HG03280 (cell line): Measurements from ENCODE around the gene OR10H1.
"Not testable (repeated sequence)": the region's sequence is repeated elsewhere in the genome, so short reads cannot be mapped to it uniquely, and the experiment has no call there.

Source experiments
- ATAC-seq: cut with Tn5 transposase; IDR thresholded peaks from one replicate; pipeline ENCODE4 v1.9.1; 2021; ENCODE audit warnings: mild to moderate bottlenecking, moderate library complexity; ENCODE audit not compliant: unreplicated experiment

Gene OR10H1

DNA sequence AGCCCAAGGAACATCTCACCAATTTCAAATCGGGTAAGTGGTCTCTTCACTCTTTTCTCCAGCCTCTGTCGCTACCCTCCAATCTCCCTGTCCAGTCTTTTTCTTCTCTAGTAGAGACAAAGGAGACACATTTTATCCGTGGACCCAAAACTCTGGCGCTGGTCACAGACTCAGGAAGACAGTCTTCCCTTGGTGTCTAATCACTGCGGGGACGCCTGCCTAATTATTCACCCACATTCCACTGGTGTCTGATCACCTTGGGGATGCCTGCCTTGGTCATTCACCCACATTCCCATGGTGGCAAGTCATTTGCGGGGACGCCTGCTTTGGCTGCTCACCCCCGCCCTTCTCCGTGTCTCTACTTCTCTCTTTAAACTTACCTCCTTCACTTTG, 13.8 kb upstream of the OR10H1 start:
- ATAC-seq = no peak

DNA sequence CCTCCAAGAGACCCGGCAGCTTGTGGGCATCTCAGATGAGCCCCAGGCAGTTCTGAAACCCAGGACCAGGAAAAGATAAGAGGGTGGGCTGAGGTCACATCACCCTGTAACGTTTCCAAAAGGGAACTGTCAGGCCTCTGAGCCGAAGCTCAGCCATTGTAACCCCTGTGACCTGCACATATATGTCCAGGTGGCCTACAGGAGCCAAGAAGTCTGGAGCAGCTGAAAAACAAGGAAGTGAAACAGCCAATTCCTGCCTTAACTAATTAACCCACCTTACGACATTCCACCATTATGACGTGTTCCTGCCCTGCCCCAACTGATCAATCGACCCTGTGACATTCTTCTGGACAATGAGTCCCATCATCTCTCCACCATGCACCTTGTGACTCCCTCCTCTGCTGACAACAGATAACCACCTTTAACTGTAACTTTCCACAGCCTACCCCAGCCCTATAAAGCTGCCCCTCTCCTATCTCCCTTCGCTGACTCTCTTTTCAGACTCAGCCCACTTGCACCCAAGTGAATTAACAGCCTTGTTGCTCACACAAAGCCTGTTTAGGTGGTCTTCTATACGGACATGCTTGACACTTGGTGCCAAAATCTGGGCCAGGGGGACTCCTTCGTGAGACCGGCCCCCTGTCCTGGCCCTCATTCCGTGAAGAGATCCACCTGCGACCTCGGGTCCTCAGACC, 13.3 kb upstream of the OR10H1 start:
- not testable (repeated sequence) for ATAC-seq

DNA sequence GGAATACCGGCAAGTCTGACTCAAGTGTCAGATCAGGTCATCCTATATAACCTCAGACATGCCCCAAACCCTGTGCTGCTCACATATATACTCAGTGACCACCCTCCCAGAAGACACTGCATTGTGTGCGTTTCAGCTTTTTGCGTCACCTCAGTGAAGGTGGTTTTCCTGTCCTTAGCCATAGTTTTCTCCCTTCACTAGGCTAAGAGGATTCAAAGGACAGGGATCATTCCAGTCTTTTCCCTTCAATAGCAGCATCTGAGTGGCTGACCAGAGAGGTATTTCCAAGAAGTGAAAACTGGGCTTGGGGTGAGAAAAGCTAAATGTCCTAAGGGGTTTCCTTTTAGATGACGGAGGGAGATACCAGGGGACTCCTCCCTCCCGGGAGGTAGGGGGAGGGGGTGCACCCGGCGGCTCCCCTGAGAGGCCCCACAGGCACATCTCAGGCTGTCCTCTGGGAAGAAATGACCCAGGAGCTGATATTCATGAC, 12.7 kb upstream of the OR10H1 start:
- ATAC-seq = no peak

- no peak for ATAC-seq
Measured at GRCh38 chr19:15825753-15826152, 10.3 kb upstream of the OR10H1 start.

GRCh38 chr19:15820646-15821045, 5.2 kb upstream of the OR10H1 start:
- ATAC-seq = no peak

GRCh38 chr19:15813916-15814315, 1.5 kb downstream of the OR10H1 start:
- ATAC-seq = no peak

DNA sequence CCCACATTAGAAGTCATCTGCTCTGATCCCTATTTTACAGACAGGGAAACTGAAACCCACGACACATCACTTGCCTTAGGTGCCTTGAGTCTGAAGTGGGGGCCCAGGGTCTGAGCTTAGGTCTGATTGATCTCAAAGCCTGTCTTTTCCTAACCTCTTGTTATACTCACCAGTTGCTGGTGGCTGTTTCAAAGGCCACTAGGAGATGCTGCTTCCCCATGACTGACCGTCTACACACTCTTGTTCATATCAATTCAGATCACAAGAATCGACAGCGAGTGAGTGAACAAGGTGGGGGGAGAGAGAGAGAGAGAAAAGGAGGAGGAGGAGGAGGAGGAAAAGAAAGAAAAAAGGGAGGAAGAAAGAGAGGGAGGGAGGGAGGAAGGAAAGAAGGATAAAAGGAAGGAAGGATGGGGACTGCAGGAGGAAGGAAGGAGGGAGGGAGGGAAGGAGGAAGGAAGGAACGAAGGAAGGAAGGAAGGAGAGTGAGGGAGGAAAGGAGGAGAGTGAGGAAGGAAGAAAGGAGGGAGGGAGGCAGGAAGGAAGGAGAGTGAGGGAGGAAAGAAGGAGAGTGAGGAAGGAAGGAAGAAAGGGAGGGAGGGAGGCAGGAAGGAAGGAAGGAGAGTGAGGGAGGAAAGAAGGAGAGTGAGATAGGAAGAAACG, 3.3 kb downstream of the OR10H1 start:
- ATAC-seq = no peak

DNA sequence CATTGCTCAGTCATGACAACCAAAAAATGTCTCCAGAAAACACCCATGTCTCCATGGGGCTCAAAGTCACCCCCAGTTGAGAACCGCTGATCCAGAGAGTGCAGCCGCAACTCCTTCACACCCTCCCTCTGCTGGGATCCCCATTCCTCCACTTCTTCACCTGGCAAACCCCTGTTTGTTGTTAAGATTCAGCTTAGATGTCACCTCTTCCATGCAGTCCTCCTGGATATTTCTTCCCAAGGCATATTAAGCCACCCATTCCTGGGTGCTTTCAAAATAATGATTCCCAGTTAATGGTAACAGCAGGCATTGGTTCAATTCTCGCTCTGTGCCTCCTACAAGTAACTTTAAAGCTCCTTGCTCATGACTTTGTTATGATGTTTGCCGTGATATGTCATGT, 4.0 kb downstream of the OR10H1 start:
- no peak for ATAC-seq

DNA sequence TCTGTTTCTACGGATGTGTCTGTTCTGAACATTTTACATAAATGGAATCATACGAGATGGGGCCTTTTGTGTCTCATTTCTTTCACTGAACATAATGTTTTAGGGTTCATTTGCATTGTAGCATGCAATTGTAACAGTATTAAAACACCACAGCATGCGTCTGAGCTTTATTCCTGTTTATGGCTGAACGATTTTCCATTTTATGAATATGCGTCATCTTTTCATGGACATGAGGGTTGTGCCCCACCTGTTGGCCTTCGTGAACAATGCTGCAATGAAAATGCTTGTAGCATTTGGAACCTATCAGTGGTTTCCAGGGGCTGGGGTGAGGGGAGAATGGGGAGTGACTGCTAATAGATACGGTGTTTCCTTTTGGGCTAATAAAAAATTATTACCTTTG, 5.1 kb downstream of the OR10H1 start:
- ATAC-seq = no peak

- not testable (repeated sequence) for ATAC-seq
Measured at GRCh38 chr19:15794279-15794678, 21.2 kb downstream of the OR10H1 start.

GRCh38 chr19:15790096-15790495, 25.4 kb downstream of the OR10H1 start:
- ATAC-seq = no peak

DNA sequence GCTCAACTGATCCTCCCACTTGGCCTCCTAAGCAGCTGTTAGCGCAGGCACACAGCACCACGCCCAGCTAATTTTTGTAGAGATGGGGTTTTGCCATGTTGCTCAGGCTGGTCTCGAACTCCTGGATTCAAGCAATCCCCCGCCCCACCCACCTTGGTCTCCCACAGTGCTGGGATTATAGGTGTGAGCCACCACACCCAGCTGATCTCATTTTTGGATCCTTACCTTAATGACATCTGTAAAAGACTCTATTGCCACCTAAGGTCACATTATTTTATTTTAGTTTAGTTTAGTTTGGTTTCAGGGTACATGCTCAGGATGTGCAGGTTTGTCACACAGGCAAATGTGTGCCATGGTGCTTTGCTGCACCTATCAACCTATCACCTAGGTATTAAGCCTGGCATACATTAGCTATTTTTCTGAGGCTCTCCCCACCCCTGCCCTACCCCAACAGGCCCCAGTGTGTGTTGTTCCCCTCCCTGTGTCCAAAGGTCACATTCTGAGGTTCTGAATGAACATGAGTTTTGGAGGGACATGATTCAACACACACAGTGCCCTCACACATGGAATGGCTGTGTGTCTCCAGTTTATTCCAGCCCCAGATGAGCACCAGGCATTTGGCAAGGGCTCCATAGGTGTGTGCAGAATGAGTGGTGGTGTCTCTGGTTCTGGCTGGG, 26.7 kb downstream of the OR10H1 start:
- ATAC-seq = no peak

DNA sequence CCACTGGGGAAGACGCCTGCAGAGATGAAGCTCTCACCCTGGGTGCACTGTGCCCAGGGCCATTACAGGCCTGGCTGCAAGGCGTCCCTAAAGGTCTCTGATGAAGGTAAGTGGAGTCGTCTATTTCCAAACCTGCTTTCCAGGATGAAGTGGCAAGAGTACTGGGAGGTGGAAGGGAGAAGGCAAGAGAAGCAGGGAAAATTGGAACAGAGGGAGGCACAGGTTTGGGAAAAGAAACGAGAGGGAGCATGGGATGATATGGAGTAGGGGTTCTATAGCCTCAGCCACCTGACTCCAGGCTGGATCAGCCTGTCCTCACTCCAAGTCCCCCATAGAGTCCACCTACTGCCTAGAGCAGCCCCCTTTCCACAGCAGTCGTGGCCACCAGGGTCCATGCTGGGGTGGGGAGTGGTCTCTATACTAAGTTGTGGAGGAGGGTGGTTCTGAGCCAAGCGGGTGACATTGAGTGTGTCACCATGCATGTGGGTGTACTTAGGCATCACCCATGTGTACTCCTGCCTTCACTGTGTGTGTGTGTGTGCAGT, 27.8 kb downstream of the OR10H1 start, which contains the start of gene OR10H5:
TSS of gene OR10H5 (plus strand) at position 51 of the 545 bp plus-strand sequence. CDS start 6,388 bp downstream, outside the sequence.
- ATAC-seq = no peak

- ATAC-seq = not testable (repeated sequence)
Measured at GRCh38 chr19:15782896-15783295, 32.6 kb downstream of the OR10H1 start.

DNA sequence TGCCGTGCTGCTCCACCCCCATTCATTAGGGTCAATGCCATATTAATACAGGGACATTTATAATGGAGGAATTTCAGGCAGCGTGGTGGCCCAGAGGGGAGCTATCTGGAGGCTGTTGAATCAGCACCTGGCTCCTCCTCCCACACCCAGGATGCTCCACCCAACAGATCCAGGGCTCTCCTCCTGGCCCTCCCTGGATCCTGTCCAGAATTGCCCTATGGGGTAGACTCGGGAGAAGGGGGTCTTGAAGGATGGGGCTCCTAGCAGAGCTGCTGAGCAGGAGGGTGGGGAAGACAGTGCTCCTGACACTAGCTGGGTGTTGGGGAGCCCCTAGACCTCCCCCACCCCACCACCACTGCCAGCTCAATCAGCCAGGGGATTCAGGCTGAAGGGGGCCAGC, 33.3 kb downstream of the OR10H1 start:
- ATAC-seq = no peak

DNA sequence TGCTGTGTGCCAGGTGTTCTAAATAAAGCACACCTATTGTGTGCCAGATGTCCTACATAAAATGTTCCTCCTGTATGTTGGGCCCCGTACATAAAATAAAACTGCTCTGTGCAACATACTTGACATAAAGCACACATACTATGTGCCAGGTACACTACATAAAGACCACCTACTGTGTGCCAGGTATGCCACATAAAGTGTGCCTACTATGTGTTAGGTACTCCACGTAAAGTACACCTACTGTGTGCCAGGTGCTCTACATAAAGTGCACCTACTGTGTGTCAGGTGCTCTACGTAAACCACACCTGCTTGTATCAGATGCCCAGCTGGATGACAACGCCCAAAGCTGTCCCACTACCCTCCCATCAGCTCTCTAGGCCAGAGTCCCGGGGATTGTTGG, 33.8 kb downstream of the OR10H1 start:
- no peak for ATAC-seq

- ATAC-seq = no peak
Measured at GRCh38 chr19:15780610-15781418, 34.6 kb downstream of the OR10H1 start.

DNA sequence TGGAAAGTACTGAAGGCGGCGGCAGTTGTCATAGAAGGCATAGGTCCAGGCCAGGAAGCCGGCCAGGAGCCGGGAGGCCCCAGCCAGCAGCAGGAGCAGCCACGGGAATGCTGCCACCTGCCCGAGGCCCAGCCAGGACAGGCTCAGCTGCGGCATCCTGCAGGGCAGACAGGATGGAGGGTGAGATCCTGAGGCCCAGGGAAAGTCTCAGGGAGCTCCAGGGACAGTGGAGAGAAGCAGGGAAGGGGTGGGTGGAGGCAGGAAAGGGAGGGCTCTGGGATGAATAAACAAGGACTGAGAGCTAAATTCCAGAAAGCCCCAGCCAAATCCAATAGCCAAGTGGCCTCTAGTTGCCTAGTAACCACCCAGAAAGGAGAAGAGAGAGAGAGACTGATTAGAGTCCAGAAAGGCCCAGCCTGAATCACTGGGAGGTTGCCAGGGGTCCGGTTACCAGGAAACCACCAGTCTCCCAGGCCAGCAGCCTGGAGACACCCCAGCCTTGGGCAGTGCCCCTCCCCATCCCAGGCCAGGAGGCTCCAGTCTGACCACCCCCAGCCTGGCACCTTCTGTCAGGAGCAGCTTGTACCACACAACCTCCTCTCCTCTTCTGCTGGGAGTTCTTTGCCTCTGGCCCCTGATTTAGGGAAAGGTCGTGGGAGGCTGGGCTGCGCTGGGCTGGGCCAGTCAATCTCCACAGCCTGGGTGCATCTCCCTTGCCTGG, 35.5 kb downstream of the OR10H1 start:
- no peak for ATAC-seq

DNA sequence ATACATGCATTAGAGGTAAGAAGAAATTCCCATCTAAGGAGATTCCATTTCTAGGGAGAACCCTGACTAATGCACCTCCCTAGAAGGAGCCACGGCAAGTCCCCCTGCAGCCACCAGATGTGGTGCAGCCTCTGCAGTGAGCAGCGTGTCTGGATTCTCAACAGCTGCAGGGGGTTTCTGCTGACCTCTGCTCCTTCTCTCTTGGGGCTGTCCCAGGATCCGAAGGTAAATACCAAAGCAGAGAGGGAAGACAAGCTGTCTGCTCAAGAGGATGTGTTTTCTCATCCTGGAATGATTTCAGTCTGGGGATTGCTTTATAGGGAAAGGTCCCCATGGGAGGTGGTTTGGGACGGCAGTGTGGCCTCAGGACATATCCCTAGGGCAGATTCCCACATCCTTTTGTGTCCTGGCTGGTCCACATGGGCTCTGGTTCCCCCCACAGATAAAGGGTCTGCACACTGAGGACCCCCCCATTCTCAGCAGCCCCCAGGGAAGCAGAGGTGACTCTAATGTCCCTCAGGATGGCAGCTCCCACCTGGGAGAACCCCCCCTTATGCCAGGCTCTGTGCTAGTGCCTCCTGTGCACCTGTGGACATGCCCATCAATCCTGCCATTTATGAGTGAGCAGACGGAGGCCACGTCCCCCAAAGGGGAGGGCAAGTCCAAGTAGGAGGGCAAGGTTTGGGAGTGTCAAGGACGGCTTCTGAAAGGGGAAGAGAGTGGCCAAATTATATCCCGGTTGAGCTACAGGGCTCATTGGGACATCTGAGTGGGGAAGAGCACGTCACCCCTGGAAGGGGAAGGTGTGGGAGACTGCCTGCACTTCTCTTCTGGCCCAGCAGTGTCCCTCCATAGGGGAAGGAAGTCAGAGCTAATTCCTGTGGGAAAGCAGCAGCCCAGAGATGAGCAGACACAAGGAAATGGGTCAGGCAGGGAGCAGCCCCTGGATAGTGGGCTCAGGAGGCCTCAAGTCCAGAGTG, 38.2 kb downstream of the OR10H1 start:
- no peak for ATAC-seq
